Astrocyte (in vitro differentiated cells and primary cell): ENCODE measurements around the gene CCL25. TPM values are rescaled to one million over a fixed set of nuclear protein-coding genes. Genes with fewer than 3 reads are reported as not detected.

Experiments
- DNase-seq: peaks from one replicate; pipeline ENCODE4 v3.0.0-alpha.2; 2010; ENCODE audit warnings: low read depth
- FAIRE-seq: peaks from 2 replicates; lab custom pipeline; 2011; peaks lifted over from hg19 to GRCh38; lab: Jason Lieb, UNC
- H2AFZ ChIP-seq: 2 replicates; pipeline ENCODE4 v1.6.0; 2012; ENCODE audit warnings: low read depth, low read length, inconsistent platforms
- H3K27ac ChIP-seq: 2 replicates; pipeline ENCODE4 v1.5.1; 2011; ENCODE audit warnings: low read depth, low read length, inconsistent platforms
- H3K27me3 ChIP-seq: 2 replicates; pipeline ENCODE4 v1.6.0; 2011; ENCODE audit warnings: low read length, inconsistent platforms; ENCODE audit not compliant: insufficient read depth
- H3K36me3 ChIP-seq: 2 replicates; pipeline ENCODE4 v1.5.1; 2011; ENCODE audit warnings: low read length, inconsistent platforms; ENCODE audit not compliant: insufficient read depth
- H3K4me1 ChIP-seq: 2 replicates; pipeline ENCODE4 v1.5.1; 2011; ENCODE audit warnings: low read length, inconsistent platforms; ENCODE audit not compliant: insufficient read depth
- H3K4me2 ChIP-seq: 2 replicates; pipeline ENCODE4 v1.6.0; 2012; ENCODE audit warnings: low read length, inconsistent platforms
- H3K4me3 ChIP-seq: 2 replicates; pipeline ENCODE4 v1.5.1; 2011; ENCODE audit warnings: low read depth, mild to moderate bottlenecking, low read length, inconsistent platforms; ENCODE audit not compliant: insufficient read depth
- H3K79me2 ChIP-seq: 2 replicates; pipeline ENCODE4 v1.6.0; 2012; ENCODE audit warnings: mild to moderate bottlenecking, low read length, inconsistent platforms; ENCODE audit not compliant: insufficient read depth
- H3K9ac ChIP-seq: 2 replicates; pipeline ENCODE4 v1.6.0; 2012; ENCODE audit warnings: mild to moderate bottlenecking, low read length, inconsistent platforms
- H3K9me3 ChIP-seq: 2 replicates; pipeline ENCODE4 v1.5.1; 2012; ENCODE audit warnings: low read depth, mild to moderate bottlenecking, low read length, inconsistent platforms; ENCODE audit not compliant: insufficient read depth
- H4K20me1 ChIP-seq: 2 replicates; pipeline ENCODE4 v1.6.0; 2012; ENCODE audit warnings: low read length, inconsistent platforms; ENCODE audit not compliant: insufficient read depth
- H3K27ac Mint-ChIP-seq: one replicate; pipeline ENCODE4 v1.8.0; 2021; ENCODE audit warnings: mild to moderate bottlenecking, mixed read lengths; ENCODE audit not compliant: unreplicated experiment
- H3K27me3 Mint-ChIP-seq: one replicate; pipeline ENCODE4 v1.8.0; 2021; ENCODE audit warnings: low read depth, mixed read lengths; ENCODE audit not compliant: unreplicated experiment
- H3K36me3 Mint-ChIP-seq: one replicate; pipeline ENCODE4 v1.8.0; 2021; ENCODE audit warnings: low read depth, mixed read lengths; ENCODE audit not compliant: unreplicated experiment
- H3K4me1 Mint-ChIP-seq: one replicate; pipeline ENCODE4 v1.8.0; 2021; ENCODE audit warnings: low read depth, mixed read lengths; ENCODE audit not compliant: unreplicated experiment
- H3K4me3 Mint-ChIP-seq: one replicate; pipeline ENCODE4 v1.8.0; 2021; ENCODE audit warnings: mild to moderate bottlenecking, moderate library complexity, mixed read lengths; ENCODE audit not compliant: unreplicated experiment
- H3K9me3 Mint-ChIP-seq: one replicate; pipeline ENCODE4 v1.8.0; 2021; ENCODE audit warnings: mild to moderate bottlenecking, mixed read lengths; ENCODE audit not compliant: unreplicated experiment
- CTCF ChIP-seq: IDR thresholded peaks from 2 replicates; pipeline ENCODE4 v1.5.1; 2011; ENCODE audit warnings: low read depth, mild to moderate bottlenecking, inconsistent platforms, low read length, moderate library complexity; ENCODE audit not compliant: insufficient read depth
- EZH2 ChIP-seq: IDR thresholded peaks from 2 replicates; pipeline ENCODE4 v1.6.1; 2012; ENCODE audit warnings: mild to moderate bottlenecking, low read length, inconsistent platforms; ENCODE audit not compliant: insufficient read depth
- total RNA-seq: library from RNA; stranded (reverse); gene quantifications from 2 replicates; pipeline ENCODE4 v1.2.1, GENCODE V29; 2021

CCL25 gene
- total RNA-seq, 1 donor from 2014 or later = not detected

GRCh38 chr19:8084152-8084551 lies 31.6 kb downstream of the CCL25 start:
- TF ChIP-seq EZH2 (no peak), CTCF (no peak)
- H3K9me3 Mint-ChIP-seq = no peaks in the 10 kb centered on the region
- H3K27ac Mint-ChIP-seq = no peak overlapping the region

GRCh38 chr19:8085598-8086408 lies 33.2 kb downstream of the CCL25 start:
- Histone ChIP-seq H3K27me3 (no peaks in the 10 kb centered on the region), H3K4me3 (no peak overlapping the region), H2AFZ (no peak overlapping the region), H3K27ac (no peak overlapping the region), H3K36me3 (no peaks in the 10 kb centered on the region), H4K20me1 (no peaks in the 10 kb centered on the region), H3K9ac (no peak overlapping the region), H3K9me3 (no peaks in the 10 kb centered on the region), H3K4me1 (no peaks in the 10 kb centered on the region), H3K79me2 (no peaks in the 10 kb centered on the region), H3K4me2 (no peak overlapping the region)
- FAIRE-seq (no peak), DNase-seq (no peak)
- Mint-ChIP-seq H3K4me1 (no peaks in the 10 kb centered on the region), H3K27ac (no peak overlapping the region), H3K36me3 (no peaks in the 10 kb centered on the region), H3K27me3 (peaks cover 8% of the 10 kb centered on the region), H3K4me3 (no peak overlapping the region), H3K9me3 (no peaks in the 10 kb centered on the region)
- TF ChIP-seq CTCF = no peak

More at GRCh38 chr19:8084152-8084551, 31.6 kb downstream of the CCL25 start:
- H3K27me3 ChIP-seq = no peaks in the 10 kb centered on the region
- no peak overlapping the region for H3K4me3 ChIP-seq
- H3K9ac ChIP-seq = no peak overlapping the region
- H4K20me1 ChIP-seq = no peaks in the 10 kb centered on the region
- DNase-seq (no peak), FAIRE-seq (no peak)
- H3K4me3 Mint-ChIP-seq = no peak overlapping the region
- no peaks in the 10 kb centered on the region for H3K79me2 ChIP-seq
- no peak overlapping the region for H2AFZ ChIP-seq
- H3K36me3 Mint-ChIP-seq = no peaks in the 10 kb centered on the region
- H3K4me1 Mint-ChIP-seq = no peaks in the 10 kb centered on the region
- H3K27me3 Mint-ChIP-seq = peaks cover 13% of the 10 kb centered on the region
- no peaks in the 10 kb centered on the region for H3K9me3 ChIP-seq
- no peak overlapping the region for H3K27ac ChIP-seq
- H3K4me2 ChIP-seq = no peak overlapping the region
- no peaks in the 10 kb centered on the region for H3K4me1 ChIP-seq
- no peaks in the 10 kb centered on the region for H3K36me3 ChIP-seq

GRCh38 chr19:8086849-8087248 lies 34.3 kb downstream of the CCL25 start:
- FAIRE-seq = no peak
- H3K27me3 Mint-ChIP-seq = peaks cover 12% of the 10 kb centered on the region
- no peak overlapping the region for H3K27ac ChIP-seq

More at GRCh38 chr19:8086849-8087248, 34.3 kb downstream of the CCL25 start:
- Mint-ChIP-seq H3K9me3 (peaks cover 3% of the 10 kb centered on the region), H3K36me3 (no peaks in the 10 kb centered on the region), H3K4me3 (no peak overlapping the region), H3K27ac (no peak overlapping the region), H3K4me1 (no peaks in the 10 kb centered on the region)
- H3K27me3 ChIP-seq = no peaks in the 10 kb centered on the region
- no peaks in the 10 kb centered on the region for H3K79me2 ChIP-seq
- no peaks in the 10 kb centered on the region for H3K4me1 ChIP-seq
- no peak for TF ChIP-seq CTCF
- no peaks in the 10 kb centered on the region for H3K9me3 ChIP-seq
- no peaks in the 10 kb centered on the region for H4K20me1 ChIP-seq
- H3K36me3 ChIP-seq = no peaks in the 10 kb centered on the region
- H3K4me2 ChIP-seq = no peak overlapping the region
- DNase-seq = no peak
- no peak overlapping the region for H3K4me3 ChIP-seq
- H3K9ac ChIP-seq = no peak overlapping the region
- no peak overlapping the region for H2AFZ ChIP-seq
